NB4 (cell line): ENCODE data around the gene MORN2.

ENCODE experiments used
- DNase-seq: peaks from one replicate; pipeline ENCODE4 v3.0.0; 2010; ENCODE audit warnings: low read depth
- H3K4me3 ChIP-seq: one replicate; pipeline ENCODE4 v1.5.1; 2011; ENCODE audit warnings: mild to moderate bottlenecking, low read depth, low read length, moderate library complexity
- CTCF ChIP-seq: IDR thresholded peaks from one replicate; pipeline ENCODE4 v1.5.1; 2012; ENCODE audit warnings: low read depth, low read length
- MYC ChIP-seq: IDR thresholded peaks from 2 replicates; pipeline ENCODE4 v1.6.1; 2011; ENCODE audit warnings: low read depth, low read length
- POLR2A ChIP-seq: IDR thresholded peaks from 2 replicates; pipeline ENCODE4 v1.6.1; 2011; ENCODE audit warnings: mild to moderate bottlenecking; ENCODE audit not compliant: insufficient read length; ENCODE audit errors: extremely low read depth
- TF ChIP-seq, protein P1 (sequence below): IDR thresholded peaks from 2 replicates; pipeline ENCODE4 v1.6.1; 2011; ENCODE audit warnings: low read depth, low read length

MORN2 gene

GRCh38 chr2:38863061-38863695 is 12.6 kb upstream of the MORN2 start:
- no peak for DNase-seq
- TF ChIP-seq CTCF (no peak), POLR2A (no peak), MYC (no peak)
- TF ChIP-seq, protein P1, sequence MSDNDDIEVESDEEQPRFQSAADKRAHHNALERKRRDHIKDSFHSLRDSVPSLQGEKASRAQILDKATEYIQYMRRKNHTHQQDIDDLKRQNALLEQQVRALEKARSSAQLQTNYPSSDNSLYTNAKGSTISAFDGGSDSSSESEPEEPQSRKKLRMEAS: no peak
- H3K4me3 ChIP-seq: no peak overlapping the region

DNA sequence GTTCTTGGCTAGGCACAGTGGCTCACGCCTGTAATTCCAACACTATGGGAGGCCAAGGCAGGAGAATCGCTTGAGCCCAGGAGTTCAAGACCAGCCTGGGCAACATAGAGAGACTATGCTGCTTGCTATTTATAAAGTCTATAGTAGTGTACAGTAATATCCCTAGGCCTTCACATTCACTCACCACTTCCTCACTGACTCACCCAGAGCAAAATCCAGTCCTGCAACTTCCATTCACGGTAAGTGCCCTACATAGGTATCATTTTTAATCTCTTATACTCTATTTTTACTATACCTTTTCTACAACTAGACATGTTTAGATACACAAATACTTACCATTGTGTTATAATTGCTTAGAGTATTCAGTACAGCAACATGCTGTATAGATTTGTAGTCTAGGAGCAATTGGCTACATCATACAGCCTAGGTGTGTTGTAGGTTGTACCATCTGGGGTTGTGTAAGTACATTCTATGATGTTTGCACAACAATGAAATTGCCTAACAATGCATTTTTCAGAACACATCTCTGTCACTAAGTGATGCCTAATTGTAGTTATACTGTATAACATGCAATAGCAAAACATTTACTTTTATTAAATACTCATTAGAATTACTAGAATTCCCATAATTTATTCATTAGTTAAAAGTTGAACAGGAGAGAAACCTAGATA is 8.9 kb upstream of the MORN2 start:
- H3K4me3 ChIP-seq: no peak overlapping the region
- DNase-seq: no peak
- no peak for TF ChIP-seq MYC
- TF ChIP-seq CTCF: no peak
- TF ChIP-seq, protein P1: no peak
- no peak for TF ChIP-seq POLR2A

DNA sequence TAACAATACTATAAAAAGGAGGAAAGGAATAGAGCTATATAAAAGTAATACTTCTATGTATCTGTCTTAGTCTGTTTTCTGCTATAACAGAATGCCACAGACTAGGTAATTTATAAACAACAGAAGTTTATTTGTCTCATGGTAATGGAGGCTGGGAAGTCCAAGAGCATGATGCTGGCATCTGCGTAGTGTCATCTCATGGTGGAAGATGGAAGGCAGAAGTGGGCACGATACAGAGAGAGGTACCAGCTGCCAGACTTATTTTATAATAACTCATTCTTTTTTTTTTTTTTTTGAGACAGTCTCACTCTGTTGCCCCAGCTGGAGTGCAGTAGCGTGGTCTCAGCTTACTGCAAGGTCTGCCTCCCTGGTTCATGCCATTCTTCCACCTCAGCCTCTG is 4.3 kb upstream of the MORN2 start:
- no peak overlapping the region for H3K4me3 ChIP-seq
- no peak for DNase-seq
- TF ChIP-seq, protein P1: no peak
- no peak for TF ChIP-seq CTCF

DNA sequence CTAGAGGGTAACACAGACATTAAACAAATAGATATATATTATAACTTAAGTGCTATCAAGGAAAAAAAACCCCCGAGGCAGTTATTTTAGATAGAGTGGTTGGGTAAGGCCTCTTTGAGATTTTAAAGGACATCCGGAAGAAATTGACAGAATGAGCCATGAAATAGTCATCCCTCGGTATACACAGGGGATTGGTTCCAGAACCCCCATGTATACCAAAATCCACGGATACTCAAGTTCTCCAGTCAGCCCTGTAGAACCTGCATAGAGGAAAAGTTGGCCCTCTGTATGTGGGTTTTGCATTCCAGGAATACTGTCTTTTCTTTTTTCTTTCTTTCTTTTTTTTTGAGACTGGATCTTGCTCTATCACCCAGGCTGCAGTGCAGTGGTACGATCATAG is 2.0 kb upstream of the MORN2 start:
- no peak for DNase-seq
- TF ChIP-seq MYC (no peak), POLR2A (no peak), CTCF (no peak)
- TF ChIP-seq, protein P1: no peak
- H3K4me3 ChIP-seq: no peak overlapping the region

DNA sequence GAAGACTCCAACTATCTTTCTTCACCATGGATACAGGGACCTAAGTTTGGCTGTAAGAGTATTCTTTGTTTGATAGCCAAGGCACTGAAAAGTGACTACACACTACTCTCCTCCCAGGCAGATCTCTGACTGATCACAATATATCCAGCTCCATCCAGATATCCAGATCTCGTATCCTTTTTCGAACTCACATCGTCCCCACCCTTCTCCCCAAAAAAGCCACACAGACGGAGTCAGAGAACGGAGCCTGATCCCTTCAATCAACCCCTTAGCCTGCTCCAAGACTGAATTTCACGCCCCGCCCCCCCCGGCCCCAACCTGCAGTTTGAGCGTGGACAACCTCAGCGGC is 575 bp upstream of the MORN2 start:
- TF ChIP-seq CTCF (no peak), POLR2A (no peak), MYC (no peak)
- TF ChIP-seq, protein P1: no peak
- DNase-seq: no peak
- H3K4me3 ChIP-seq: peak overlapping the region; percentile 95
